GM19438 (cell line): ENCODE results near the gene TOGARAM1.

ENCODE experiments used
- ATAC-seq: cut with Tn5 transposase; IDR thresholded peaks from one replicate; pipeline ENCODE4 v1.9.1; 2021; ENCODE audit warnings: low read depth; ENCODE audit not compliant: unreplicated experiment

TOGARAM1 gene, protein sequence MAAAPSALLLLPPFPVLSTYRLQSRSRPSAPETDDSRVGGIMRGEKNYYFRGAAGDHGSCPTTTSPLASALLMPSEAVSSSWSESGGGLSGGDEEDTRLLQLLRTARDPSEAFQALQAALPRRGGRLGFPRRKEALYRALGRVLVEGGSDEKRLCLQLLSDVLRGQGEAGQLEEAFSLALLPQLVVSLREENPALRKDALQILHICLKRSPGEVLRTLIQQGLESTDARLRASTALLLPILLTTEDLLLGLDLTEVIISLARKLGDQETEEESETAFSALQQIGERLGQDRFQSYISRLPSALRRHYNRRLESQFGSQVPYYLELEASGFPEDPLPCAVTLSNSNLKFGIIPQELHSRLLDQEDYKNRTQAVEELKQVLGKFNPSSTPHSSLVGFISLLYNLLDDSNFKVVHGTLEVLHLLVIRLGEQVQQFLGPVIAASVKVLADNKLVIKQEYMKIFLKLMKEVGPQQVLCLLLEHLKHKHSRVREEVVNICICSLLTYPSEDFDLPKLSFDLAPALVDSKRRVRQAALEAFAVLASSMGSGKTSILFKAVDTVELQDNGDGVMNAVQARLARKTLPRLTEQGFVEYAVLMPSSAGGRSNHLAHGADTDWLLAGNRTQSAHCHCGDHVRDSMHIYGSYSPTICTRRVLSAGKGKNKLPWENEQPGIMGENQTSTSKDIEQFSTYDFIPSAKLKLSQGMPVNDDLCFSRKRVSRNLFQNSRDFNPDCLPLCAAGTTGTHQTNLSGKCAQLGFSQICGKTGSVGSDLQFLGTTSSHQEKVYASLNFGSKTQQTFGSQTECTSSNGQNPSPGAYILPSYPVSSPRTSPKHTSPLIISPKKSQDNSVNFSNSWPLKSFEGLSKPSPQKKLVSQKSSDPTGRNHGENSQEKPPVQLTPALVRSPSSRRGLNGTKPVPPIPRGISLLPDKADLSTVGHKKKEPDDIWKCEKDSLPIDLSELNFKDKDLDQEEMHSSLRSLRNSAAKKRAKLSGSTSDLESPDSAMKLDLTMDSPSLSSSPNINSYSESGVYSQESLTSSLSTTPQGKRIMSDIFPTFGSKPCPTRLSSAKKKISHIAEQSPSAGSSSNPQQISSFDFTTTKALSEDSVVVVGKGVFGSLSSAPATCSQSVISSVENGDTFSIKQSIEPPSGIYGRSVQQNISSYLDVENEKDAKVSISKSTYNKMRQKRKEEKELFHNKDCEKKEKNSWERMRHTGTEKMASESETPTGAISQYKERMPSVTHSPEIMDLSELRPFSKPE (N-terminal part only)

DNA sequence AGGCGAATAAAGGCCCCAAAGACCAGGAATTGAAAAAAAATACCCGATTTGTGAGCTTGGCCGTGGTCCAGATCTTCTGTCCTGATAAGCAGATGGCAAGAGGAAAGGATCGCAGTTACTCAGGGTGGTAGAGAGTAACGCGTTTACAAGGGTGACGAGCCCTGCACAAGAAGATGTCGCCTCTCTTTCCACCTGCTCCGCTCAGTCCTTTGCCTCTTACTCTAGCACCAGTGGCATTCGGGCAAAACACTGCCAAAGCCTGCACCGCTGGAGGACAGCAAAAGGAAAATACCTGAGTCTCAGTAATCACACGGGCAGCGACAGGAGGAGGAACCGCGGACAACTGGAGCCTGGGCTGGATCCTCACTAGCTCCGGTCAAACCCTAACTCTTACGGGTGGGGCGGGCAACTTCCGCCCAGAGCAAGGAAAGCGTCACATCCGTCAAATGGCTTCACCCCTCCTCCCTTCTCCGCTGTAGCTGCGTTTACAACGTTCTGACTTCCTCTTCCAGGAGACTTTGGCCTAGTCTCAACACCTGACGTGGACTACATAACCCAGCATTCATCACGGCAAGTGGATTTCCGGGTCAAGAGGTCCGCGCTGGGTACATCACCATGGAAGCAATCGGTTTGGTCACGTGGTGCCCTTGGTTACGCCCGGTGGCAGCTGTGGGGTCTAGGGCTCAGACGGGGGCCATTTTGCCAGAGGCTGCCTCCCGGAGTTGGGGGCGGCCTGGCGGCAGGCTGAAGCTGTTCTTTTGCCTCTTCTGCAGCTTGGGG lies at the start of gene TOGARAM1, which contains the start of gene KLHL28:
Gene TOGARAM1, plus strand, starts transcription at position 637 of the 780 bp plus-strand sequence. CDS start 232 bp downstream, outside the sequence.
Gene KLHL28, minus strand, starts transcription at position 394 of the 780 bp plus-strand sequence. CDS start 16,019 bp downstream, outside the sequence.
- peak; percentile 84 for ATAC-seq

DNA sequence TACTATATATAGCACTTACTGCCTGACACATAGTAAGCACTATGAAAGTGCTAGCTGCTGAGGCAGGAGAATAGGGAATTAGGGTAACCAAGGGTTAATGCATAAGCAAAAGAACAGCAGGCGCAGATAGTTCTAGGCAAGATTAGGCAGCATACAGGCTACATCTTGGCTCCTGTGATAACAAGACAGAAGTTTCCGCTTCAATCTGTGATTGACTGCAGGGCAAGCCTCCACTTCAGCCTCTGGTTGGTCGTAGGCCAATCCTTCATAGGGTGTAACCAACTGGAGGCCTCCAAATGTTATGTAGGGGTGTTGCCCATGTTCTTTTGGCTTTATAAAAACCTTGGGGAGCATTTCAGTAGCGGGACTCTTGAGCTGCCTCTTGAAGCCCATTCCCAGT lies 47.1 kb upstream of the TOGARAM1 start:
- ATAC-seq = no peak

DNA sequence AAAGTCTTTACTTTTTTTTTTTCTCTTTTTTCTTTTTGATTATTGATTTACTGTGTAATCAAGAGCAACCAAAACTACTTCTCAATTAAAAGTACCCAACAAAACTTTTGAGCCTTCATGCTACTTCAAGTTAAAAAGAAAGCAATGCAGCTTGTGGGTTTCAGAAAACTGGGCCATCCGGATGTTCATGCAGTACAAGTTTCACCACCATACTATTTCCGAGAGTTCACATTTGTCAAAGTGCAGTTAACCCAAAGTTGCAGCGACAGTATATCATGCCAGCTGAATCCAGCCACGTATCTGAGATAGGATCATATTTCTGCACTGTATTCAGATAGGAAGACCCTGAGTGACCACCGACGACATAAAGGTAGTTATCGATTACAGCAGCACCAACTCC lies 33.2 kb upstream of the TOGARAM1 start:
- no peak for ATAC-seq

DNA sequence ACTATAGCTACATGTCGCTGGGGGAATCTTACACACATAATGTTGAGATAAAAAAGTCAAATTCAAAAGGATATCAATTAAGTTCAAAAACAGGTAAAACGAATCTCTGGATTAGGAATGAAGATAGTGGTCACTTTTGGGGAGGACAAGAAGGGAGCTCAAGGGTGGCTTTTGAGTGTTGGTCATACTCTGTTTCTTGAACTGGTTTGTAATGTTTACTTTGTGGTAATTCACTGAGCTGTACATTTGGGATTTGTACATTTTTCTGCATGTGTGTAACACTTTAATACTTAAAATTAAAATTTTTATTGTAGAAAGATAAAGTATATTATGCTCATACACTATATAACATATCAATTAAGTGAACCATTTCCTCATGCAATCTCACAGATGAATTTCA lies 26.8 kb upstream of the TOGARAM1 start:
- no peak for ATAC-seq

DNA sequence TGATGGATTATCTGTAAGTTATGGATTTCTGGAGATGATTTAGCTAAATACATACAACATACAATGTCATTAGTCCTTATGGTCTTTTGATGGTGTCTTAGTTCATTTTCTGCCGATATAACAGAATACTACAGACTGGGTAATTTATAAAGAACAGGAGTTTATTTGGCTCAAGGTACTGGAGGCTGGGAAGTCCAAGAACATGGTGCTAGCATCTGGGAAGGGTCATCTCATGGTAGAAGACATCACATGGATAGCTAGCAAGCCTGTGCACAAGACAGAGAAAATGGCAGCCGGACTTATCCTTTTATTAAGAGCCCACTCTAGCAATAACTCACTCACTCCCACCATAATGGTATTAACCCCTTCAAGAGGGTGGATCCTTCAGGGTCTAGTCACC lies 24.4 kb upstream of the TOGARAM1 start:
- ATAC-seq = no peak

DNA sequence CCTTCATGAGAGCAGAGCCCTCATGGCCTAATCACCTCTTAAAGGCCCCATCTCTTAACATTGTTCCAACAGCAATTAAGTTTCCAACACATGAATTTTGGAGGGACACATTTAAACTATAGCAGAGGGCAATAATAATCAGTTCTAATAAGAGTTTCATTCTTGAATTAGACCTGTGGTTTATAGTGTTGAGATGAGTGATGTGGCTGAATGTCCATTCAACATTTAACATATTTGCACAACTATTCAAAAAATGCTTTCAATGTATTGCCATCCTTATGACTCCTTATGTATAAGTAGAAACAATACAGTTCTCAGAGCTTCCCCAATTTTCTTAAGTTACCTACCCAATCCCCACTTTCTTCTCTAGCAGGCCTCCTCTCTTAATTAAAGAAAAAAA lies 21.8 kb upstream of the TOGARAM1 start:
- ATAC-seq = no peak

DNA sequence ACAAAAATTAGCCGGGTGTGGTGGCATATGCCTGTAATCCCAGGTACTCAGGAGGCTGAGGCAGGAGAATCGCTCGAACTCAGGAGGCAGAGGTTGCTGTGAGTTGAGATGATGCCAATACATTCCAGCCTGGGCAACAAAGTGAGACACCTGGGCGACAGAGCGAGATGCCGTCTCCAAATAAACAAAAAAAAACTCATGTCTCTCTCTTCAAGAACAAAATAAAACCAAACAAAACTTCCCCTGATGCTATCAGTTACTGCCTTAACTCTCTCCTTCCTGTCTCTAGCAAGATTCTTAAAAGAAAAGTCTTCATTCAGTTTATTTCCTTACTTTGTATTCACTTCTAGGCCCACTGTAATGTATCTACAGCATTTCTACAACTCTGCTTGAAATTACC lies 21.0 kb upstream of the TOGARAM1 start:
- ATAC-seq = no peak

DNA sequence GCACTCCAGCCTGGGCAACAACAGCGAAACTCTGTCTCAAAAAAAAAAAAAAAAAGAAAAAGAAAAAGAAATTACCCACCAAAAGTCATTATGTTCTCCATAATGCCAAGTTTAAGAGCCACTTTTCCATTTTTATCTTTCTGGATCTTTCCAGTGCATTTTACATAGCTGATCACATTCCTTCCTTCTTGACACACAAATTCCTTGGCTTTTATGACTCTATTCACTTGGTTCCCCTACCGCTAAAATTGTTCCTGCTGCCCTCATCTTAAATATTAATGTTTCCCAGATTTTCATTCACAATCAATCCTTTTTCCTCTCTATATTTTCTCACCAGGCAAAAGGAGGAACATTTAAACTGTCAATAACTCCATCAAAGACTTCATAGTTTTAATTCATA lies 20.4 kb upstream of the TOGARAM1 start:
- no peak for ATAC-seq

DNA sequence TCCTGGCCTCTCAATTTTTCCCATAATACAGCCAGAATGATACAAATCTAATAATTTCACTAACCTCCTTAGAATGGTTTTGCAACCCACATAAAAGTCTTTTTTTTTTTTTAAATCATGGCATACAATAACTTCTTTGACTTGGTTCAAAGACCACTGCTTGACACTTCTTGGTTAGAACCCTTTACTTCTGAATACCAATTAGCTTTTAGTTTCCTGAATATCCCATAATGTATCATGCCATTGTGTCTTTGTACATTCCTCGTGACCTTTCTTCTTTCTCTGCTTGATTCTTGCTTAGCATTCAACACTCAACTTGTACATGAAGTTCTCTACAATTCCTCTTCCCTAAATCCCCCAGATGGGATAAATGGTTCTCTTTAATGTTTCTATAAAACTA lies 19.6 kb upstream of the TOGARAM1 start:
- ATAC-seq = no peak

DNA sequence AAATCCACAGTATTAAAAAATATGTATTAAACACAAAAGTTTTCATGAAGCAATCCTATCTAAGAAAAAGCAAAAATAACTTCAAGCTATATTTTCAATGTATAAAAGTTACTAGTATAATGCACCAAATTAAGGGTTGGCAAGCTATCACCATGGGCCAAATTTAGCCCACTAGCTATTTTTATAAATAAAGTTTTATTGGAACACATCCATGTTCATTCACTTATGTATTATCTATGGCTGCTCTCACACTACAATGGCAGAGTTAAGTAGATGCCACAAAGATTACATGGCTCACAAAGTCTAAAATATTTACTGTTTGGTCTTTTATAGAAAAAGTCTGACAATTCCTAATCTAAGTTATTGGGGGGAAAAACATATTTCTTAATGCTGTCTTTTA lies 17.9 kb upstream of the TOGARAM1 start:
- no peak for ATAC-seq

DNA sequence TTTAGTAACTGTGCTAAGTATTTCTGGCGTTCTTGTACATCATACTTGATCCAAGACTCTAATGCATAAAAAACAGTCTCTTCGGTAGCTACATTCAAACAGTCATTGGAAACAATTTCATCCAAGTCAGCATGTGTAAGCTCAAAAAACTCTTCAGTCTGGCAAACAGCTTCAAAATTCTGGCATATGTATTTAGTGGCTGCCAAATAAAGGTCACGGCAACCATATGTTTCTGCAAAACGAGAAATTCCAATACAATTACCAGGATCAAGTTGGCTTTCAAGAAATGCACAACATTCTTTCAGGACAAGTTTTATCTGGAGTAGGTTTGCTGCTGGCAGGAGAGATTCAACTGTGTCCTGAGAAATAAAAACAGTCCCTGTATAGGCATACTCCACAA lies 16.7 kb upstream of the TOGARAM1 start:
- no peak for ATAC-seq

DNA sequence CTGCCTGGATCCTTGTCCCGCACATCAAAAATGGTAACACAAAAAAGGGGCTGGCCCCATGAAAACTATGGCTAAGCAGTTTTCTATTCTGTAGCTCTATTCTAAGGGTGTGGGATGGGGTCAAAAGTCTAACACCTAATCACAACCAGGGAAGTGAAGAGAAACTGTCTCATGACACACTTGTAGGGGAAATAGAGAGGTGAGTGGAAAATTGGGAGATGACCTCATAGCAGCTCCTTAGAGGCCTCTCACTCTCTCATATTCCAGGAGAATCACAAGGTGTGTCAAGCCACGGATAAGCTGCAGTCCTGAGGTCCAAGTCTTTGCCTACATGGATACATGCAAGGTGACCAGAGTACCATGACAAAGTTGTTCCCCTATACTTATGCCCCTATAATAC lies 10.9 kb upstream of the TOGARAM1 start:
- ATAC-seq = no peak

DNA sequence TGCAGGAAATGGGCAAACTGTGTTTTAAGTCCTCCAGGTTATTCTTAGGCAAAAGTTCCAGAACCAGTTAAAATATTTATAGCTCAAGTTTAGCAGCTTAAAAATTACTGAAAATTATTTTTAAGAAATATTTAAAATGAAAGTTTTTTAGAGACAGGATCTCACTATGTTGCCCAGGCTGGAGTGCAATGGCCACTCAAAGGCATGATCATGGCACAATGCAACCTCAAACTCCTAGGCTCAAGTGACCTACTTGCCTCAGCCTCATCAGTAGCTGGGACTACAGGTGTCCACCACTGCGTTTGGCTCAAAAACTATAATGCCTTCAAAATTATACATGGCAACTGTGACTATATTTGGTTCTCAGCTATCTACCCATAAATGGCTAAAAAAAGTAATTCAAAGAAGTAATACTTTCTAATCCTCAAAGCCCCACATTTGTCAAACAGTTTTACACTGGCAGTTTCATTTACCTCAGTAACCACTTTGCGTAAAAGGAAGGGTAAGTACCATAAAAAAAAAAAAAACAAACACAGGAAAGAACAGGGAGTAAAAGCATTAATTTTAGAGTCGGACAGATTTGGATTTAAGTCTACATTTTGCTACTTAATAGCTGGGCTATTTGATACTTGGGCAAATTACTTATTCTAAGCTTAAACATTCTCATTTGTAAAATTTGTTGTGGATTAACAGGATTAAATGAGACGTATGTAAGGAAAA lies 9.4 kb upstream of the TOGARAM1 start:
- ATAC-seq = no peak

DNA sequence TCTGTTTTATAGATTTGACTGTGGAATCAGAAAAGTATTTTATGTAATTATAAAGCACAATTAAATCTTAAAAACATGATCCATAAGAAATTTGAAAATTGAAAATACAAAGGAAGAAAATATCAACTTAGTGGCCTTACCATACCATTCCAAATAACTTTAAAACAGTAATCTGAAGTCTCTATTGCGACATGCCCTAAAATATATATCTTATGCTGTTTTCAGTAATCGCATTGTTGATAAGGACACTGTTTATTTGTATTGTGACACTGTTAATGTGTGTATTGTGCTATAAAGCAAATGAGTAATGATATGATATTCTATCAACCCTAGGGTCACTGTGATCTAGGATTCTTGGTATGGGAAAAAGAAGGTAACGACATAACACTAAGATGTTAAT lies 7.2 kb upstream of the TOGARAM1 start:
- ATAC-seq = no peak

DNA sequence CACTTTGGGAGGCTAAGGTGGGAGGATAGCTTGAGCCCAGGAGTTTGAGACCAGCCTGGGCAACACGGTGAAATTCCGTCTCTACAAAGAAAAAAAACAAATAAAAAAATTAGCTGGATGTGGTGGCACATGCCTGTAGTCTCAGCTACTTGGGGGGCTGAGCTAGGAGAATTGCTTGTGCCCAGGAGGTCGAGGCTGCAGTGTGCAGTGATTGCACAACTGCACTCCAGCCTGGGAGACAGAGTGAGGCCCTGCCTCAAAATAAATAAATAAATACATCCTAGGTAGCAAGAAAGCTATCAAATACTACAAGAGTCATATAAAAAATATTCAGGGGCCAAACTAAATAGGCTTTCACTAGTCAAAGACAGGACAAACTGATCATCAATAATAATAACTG lies 6.5 kb upstream of the TOGARAM1 start:
- no peak for ATAC-seq

DNA sequence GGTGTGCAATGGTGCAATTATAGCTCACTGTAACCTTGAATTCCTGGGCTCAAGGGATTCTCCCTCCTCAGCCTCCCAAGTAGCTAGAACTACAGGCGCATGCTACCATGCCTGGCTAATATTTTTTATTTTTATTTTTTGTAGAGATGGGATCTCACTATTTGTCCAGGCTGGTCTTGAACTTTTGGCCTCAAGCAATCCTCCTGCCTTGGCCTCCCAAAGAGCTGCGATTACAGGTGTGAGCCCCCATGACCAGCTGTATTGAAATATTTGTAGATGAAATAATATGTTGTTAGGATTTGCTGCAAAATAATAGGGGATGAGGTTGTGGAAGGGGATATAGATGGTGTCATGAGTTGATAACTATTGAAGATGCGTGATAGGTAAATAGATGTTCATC lies 5.1 kb upstream of the TOGARAM1 start:
- ATAC-seq = no peak

DNA sequence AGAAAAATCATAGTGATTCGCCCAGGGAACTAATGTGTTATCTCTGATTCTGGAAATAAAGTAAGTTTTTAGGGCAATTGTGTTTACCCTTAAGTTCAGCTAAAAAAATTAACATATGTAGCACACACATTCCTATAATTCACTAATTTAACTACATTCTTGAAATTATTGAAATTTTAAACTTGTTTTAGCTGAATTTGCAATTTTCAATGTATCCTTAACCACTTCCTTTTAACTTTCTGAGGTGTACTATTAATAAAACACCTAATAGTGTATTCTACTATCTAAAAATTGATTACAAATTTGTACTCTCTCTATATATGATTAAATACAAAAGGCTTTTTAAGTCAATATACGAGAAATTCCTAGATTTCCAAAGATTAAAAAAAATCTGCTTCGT lies 2.5 kb upstream of the TOGARAM1 start:
- no peak for ATAC-seq

DNA sequence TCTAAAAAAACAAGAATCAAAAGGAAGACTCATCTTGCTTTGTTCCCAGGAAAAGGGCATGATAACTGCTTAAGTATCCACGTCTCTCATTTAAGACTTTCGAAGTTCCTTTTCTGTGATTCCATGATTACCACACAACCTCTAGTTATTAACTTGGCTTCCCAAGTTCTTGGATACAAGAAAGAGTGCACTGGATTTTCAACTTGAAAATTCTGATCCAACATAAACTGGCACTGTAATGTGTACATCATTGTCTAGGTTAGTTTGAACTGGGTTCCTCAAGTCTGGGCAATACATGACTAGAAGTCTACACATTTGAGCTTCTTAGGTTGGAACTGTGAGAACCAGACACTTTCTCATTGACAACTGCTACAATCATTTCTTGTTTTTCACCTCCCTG lies 1.8 kb upstream of the TOGARAM1 start:
- ATAC-seq = no peak

DNA sequence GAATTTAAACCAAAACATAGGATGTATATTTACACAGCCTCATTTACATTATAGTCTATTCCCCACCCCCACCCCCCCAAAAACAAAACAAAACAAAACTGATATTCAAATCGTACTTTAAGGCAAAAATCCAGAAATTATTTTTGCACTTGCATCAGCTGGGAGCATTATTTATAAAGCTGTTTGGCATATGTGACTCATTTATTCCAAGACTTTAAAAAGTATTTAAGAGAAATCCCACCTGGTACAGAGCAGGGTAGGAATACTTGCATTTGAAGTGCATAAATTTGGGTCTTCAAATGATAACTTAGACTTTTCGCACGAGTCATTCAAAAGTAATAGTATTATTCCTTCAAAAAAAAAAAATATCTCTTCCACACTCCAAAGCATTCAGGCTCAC lies 1.3 kb upstream of the TOGARAM1 start:
- no peak for ATAC-seq
